H9 (cell line): ENCODE measurements around the gene TMEM190. TPM values are rescaled to one million over a fixed set of nuclear protein-coding genes. Genes with fewer than 3 reads are reported as not detected.
A peak's percentile ranks its signal among the peaks of the same experiment; 100 is the strongest.

ENCODE experiments used
- DNase-seq: peaks from one replicate; pipeline ENCODE4 v3.0.0-alpha.2; 2017
- H2AFZ ChIP-seq: one replicate; pipeline ENCODE4 v1.6.1; 2013; ENCODE audit warnings: mild to moderate bottlenecking, low read length, control low read depth, moderate library complexity
- H2AK5ac ChIP-seq: 2 replicates; pipeline ENCODE4 v1.6.1; 2013; ENCODE audit warnings: low read length, control low read depth, mixed read lengths; ENCODE audit not compliant: insufficient read length
- H2BK120ac ChIP-seq: one replicate; pipeline ENCODE4 v1.6.1; 2013; ENCODE audit warnings: low read depth, mild to moderate bottlenecking, low read length, control low read depth, inconsistent platforms; ENCODE audit not compliant: poor library complexity, severe bottlenecking
- H2BK12ac ChIP-seq: 2 replicates; pipeline ENCODE4 v1.6.1; 2013; ENCODE audit warnings: low read length, control low read depth, mixed read lengths, low read depth; ENCODE audit not compliant: insufficient read length
- H2BK15ac ChIP-seq: 2 replicates; pipeline ENCODE4 v1.6.1; 2013; ENCODE audit warnings: low read depth, low read length, control low read depth
- H2BK20ac ChIP-seq: one replicate; pipeline ENCODE4 v1.6.1; 2013; ENCODE audit warnings: low read depth, mild to moderate bottlenecking, low read length, control low read depth, inconsistent platforms; ENCODE audit not compliant: poor library complexity, severe bottlenecking
- H2BK5ac ChIP-seq: 2 replicates; pipeline ENCODE4 v1.6.1; 2013; ENCODE audit warnings: low read length, control low read depth, mixed read lengths; ENCODE audit not compliant: insufficient read length
- H3K14ac ChIP-seq: 2 replicates; pipeline ENCODE4 v1.6.1; 2013; ENCODE audit warnings: low read length, control low read depth; ENCODE audit not compliant: insufficient read depth
- H3K18ac ChIP-seq: 2 replicates; pipeline ENCODE4 v1.6.1; 2013; ENCODE audit warnings: low read depth, mild to moderate bottlenecking, mixed read lengths, low read length, control low read depth; ENCODE audit not compliant: insufficient read length
- H3K23ac ChIP-seq: 2 replicates; pipeline ENCODE4 v1.6.1; 2013; ENCODE audit warnings: low read length, control low read depth, mixed read lengths, low read depth; ENCODE audit not compliant: insufficient read length
- H3K23me2 ChIP-seq: 2 replicates; pipeline ENCODE4 v1.6.1; 2013; ENCODE audit warnings: low read depth, mild to moderate bottlenecking, mixed read lengths, low read length, control low read depth; ENCODE audit not compliant: insufficient read length, poor library complexity, severe bottlenecking
- H3K27ac ChIP-seq: 2 replicates; pipeline ENCODE4 v1.5.1; 2013; ENCODE audit warnings: low read length, control low read depth, mixed read lengths, low read depth; ENCODE audit not compliant: insufficient read length
- H3K27me3 ChIP-seq: 2 replicates; pipeline ENCODE4 v1.6.1; 2013; ENCODE audit warnings: low read length, control low read depth, inconsistent platforms; ENCODE audit not compliant: insufficient read depth
- H3K4ac ChIP-seq: 2 replicates; pipeline ENCODE4 v1.6.1; 2013; ENCODE audit warnings: low read depth, mild to moderate bottlenecking, control low read depth, inconsistent platforms, low read length, moderate library complexity
- H3K4me1 ChIP-seq: 2 replicates; pipeline ENCODE4 v1.6.1; 2013; ENCODE audit warnings: low read length, control low read depth, inconsistent platforms; ENCODE audit not compliant: insufficient read depth
- H3K4me2 ChIP-seq: 2 replicates; pipeline ENCODE4 v1.6.1; 2013; ENCODE audit warnings: low read length, control low read depth, mixed read lengths; ENCODE audit not compliant: insufficient read length, insufficient read depth
- H3K56ac ChIP-seq: 2 replicates; pipeline ENCODE4 v1.6.1; 2013; ENCODE audit warnings: low read depth, mild to moderate bottlenecking, mixed read lengths, low read length, control low read depth; ENCODE audit not compliant: insufficient read length
- H3K79me1 ChIP-seq: 2 replicates; pipeline ENCODE4 v1.6.1; 2013; ENCODE audit warnings: low read depth, mild to moderate bottlenecking, moderate library complexity, low read length, control low read depth, inconsistent platforms; ENCODE audit not compliant: insufficient read depth, poor library complexity, severe bottlenecking
- H3K79me2 ChIP-seq: 2 replicates; pipeline ENCODE4 v1.6.1; 2013; ENCODE audit warnings: low read length, control low read depth, inconsistent platforms; ENCODE audit not compliant: insufficient read depth
- H3K9ac ChIP-seq: 2 replicates; pipeline ENCODE4 v1.6.1; 2013; ENCODE audit warnings: low read length, control low read depth, mixed read lengths; ENCODE audit not compliant: insufficient read length; ENCODE audit errors: extremely low read depth
- H3K9me3 ChIP-seq: one replicate; pipeline ENCODE4 v1.6.1; 2013; ENCODE audit warnings: low read depth, low read length, inconsistent platforms; ENCODE audit not compliant: control insufficient read depth
- H3T11ph ChIP-seq: one replicate; pipeline ENCODE4 v1.6.1; 2013; ENCODE audit warnings: mild to moderate bottlenecking, low read length, control low read depth, inconsistent platforms
- H4K20me1 ChIP-seq: one replicate; pipeline ENCODE4 v1.6.1; 2013; ENCODE audit not compliant: control insufficient read depth, insufficient read length, insufficient read depth
- H4K5ac ChIP-seq: 2 replicates; pipeline ENCODE4 v1.6.1; 2013; ENCODE audit warnings: low read depth, mild to moderate bottlenecking, mixed read lengths, low read length, control low read depth; ENCODE audit not compliant: insufficient read length
- H4K8ac ChIP-seq: replicated peaks from 2 replicates; pipeline ENCODE4 v1.6.1; 2013; ENCODE audit warnings: low read length, control low read depth, mixed read lengths, low read depth; ENCODE audit not compliant: insufficient read length
- H4K91ac ChIP-seq: 2 replicates; pipeline ENCODE4 v1.6.1; 2013; ENCODE audit warnings: low read depth, mild to moderate bottlenecking, moderate library complexity, mixed read lengths, low read length, control low read depth; ENCODE audit not compliant: insufficient read length
- H3K27ac Mint-ChIP-seq, 3 experiments: 2 replicates in 2 of 3; 3 replicates in 1 of 3; pipeline ENCODE4 v1.8.0; 2020 to 2021; ENCODE audit warnings: mixed read lengths in 3 of 3, mild to moderate bottlenecking in 1 of 3, moderate library complexity in 1 of 3
- H3K27me3 Mint-ChIP-seq: 2 replicates; pipeline ENCODE4 v1.8.0; 2021; ENCODE audit warnings: low read depth, mild to moderate bottlenecking, moderate library complexity, mixed read lengths
- H3K36me3 Mint-ChIP-seq, 3 experiments: 2 replicates in 2 of 3; 3 replicates in 1 of 3; pipeline ENCODE4 v1.8.0; 2020 to 2021; ENCODE audit warnings: low read depth in 3 of 3, mixed read lengths in 3 of 3; ENCODE audit not compliant: insufficient read depth in 1 of 3
- H3K4me1 Mint-ChIP-seq, 2 experiments: 2 replicates each; pipeline ENCODE4 v1.8.0; 2020; ENCODE audit warnings: mixed read lengths in 2 of 2
- H3K4me3 Mint-ChIP-seq, 2 experiments: 2 replicates in 1 of 2; 3 replicates in 1 of 2; pipeline ENCODE4 v1.8.0; 2020 to 2021; ENCODE audit warnings: mild to moderate bottlenecking in 2 of 2, mixed read lengths in 2 of 2, moderate library complexity in 1 of 2
- H3K9me3 Mint-ChIP-seq, 2 experiments: 2 replicates in 1 of 2; 3 replicates in 1 of 2; pipeline ENCODE4 v1.8.0; 2020; ENCODE audit warnings: mild to moderate bottlenecking in 2 of 2, mixed read lengths in 2 of 2, moderate library complexity in 1 of 2
- WGBS: extraction: QIAGEN DNeasy Blood & Tissue Kit; methylation state at CpG from one replicate; pipeline ENCODE4 v1.1.7; 2013; ENCODE audit warnings: missing lambda C conversion rate, low lambda C conversion rate, mixed read lengths; ENCODE audit not compliant: insufficient read length; ENCODE audit errors: extremely low coverage; 5-methylcytosine and 5-hydroxymethylcytosine counted together
- total RNA-seq: library from RNA; stranded (reverse); gene quantifications from 2 replicates; pipeline ENCODE4 v1.2.1, GENCODE V29; 2021
- TF ChIP-seq, protein P1 (sequence below): fragments of 200-600 bp; sonication (generic); conservative IDR thresholded peaks from 3 replicates; pipeline ENCODE4 v1.8.0; 2021; ENCODE audit warnings: antibody characterized with exemption, mild to moderate bottlenecking

TMEM190 gene
- total RNA-seq, 1 experiment from 2014 or later: 1.5 TPM

DNA sequence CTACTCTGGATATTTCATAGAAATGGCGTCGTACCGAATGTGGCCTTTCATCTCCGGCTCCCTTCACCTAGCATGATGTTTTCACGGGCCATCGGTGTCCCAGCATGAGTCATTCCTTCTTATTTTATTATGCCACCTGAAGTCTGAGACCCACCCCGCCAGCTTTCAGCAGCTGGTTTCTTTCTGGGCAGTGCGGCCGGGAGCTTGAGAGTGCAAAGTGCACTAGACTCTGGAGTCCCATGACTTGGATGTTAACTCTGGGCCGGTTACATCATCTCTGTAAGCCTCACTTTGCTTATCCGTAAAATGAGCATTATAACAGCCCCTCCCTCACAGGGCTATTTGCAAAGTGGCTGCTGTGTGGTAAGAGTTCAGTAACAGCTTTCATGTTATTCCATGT, 42.8 kb upstream of the TMEM190 start:
- H2BK120ac ChIP-seq: no peak overlapping the region
- H4K5ac ChIP-seq: no peak overlapping the region
- H3K27me3 ChIP-seq: no peaks in the 10 kb centered on the region; the same call in 1 of the 2 replicates
- no peak overlapping the region for H3K56ac ChIP-seq
- H2BK20ac ChIP-seq: no peak overlapping the region
- H3K14ac ChIP-seq: no peak overlapping the region
- H2AK5ac ChIP-seq: no peak overlapping the region
- no peak overlapping the region for H3T11ph ChIP-seq
- no peak overlapping the region for H3K18ac ChIP-seq
- H3K27ac ChIP-seq: no peak overlapping the region
- no peaks in the 10 kb centered on the region for H3K79me2 ChIP-seq
- no peak overlapping the region for H3K4ac ChIP-seq
- H3K4me1 Mint-ChIP-seq: peaks cover 5 to 12% of the 10 kb centered on the region in 2 experiments
- H4K91ac ChIP-seq: no peak overlapping the region
- H3K4me3 Mint-ChIP-seq: no peak overlapping the region
- peaks cover 5% of the 10 kb centered on the region for H3K23me2 ChIP-seq
- H3K4me1 ChIP-seq: no peaks in the 10 kb centered on the region; the same call in 1 of the 2 replicates
- no peaks in the 10 kb centered on the region for H3K9me3 ChIP-seq
- no peak overlapping the region for H3K23ac ChIP-seq
- TF ChIP-seq, protein P1, sequence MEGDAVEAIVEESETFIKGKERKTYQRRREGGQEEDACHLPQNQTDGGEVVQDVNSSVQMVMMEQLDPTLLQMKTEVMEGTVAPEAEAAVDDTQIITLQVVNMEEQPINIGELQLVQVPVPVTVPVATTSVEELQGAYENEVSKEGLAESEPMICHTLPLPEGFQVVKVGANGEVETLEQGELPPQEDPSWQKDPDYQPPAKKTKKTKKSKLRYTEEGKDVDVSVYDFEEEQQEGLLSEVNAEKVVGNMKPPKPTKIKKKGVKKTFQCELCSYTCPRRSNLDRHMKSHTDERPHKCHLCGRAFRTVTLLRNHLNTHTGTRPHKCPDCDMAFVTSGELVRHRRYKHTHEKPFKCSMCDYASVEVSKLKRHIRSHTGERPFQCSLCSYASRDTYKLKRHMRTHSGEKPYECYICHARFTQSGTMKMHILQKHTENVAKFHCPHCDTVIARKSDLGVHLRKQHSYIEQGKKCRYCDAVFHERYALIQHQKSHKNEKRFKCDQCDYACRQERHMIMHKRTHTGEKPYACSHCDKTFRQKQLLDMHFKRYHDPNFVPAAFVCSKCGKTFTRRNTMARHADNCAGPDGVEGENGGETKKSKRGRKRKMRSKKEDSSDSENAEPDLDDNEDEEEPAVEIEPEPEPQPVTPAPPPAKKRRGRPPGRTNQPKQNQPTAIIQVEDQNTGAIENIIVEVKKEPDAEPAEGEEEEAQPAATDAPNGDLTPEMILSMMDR: no peak
- no peaks in the 10 kb centered on the region for H3K79me1 ChIP-seq
- peaks cover 41% of the 10 kb centered on the region for H3K27me3 Mint-ChIP-seq
- WGBS: no CpG with 5 or more reads among the region's 11 CpGs
- no peak overlapping the region for H2BK12ac ChIP-seq
- no peak overlapping the region for H3K4me2 ChIP-seq
- no peaks in the 10 kb centered on the region; a peak in 2 of 5 replicates for H3K9me3 Mint-ChIP-seq
- H3K27ac Mint-ChIP-seq: 0 out of 7 replicates have a peak overlapping the region, but pooled peaks of 1 of the 3 experiments have one; percentile 1
- DNase-seq: no peak
- H4K8ac ChIP-seq: no peak overlapping the region
- no peak overlapping the region for H2BK5ac ChIP-seq
- peaks cover 0 to 1% (median 0%) of the 10 kb centered on the region in 3 experiments; a peak in 1 of 7 replicates for H3K36me3 Mint-ChIP-seq
- H4K20me1 ChIP-seq: no peaks in the 10 kb centered on the region
- H2BK15ac ChIP-seq: no peak overlapping the region
- H3K9ac ChIP-seq: no peak overlapping the region
- no peak overlapping the region for H2AFZ ChIP-seq
